Hepatocyte (in vitro differentiated cells): Measurements from ENCODE around the gene POU6F2. TPM values are rescaled to one million over a fixed set of nuclear protein-coding genes. Genes with fewer than 3 reads are reported as not detected.

ENCODE experiments used
- DNase-seq: peaks from one replicate; pipeline ENCODE4 v3.0.0-alpha.2; 2016; ENCODE audit warnings: low spot score
- H2AFZ ChIP-seq: fragments of 200-600 bp; sonication (generic); 2 replicates; pipeline ENCODE4 v1.6.0; 2016; ENCODE audit warnings: antibody characterized with exemption, mild to moderate bottlenecking
- H3K27ac ChIP-seq: fragments of 200-600 bp; sonication (generic); 2 replicates; pipeline ENCODE4 v1.5.1; 2016; ENCODE audit warnings: mild to moderate bottlenecking
- H3K27me3 ChIP-seq: fragments of 200-600 bp; sonication (generic); 2 replicates; pipeline ENCODE4 v1.6.1; 2016
- H3K36me3 ChIP-seq: fragments of 200-600 bp; sonication (generic); replicated peaks from 2 replicates; pipeline ENCODE4 v1.5.1; 2016; ENCODE audit warnings: low read depth; ENCODE audit not compliant: insufficient read depth
- H3K4me1 ChIP-seq: fragments of 200-600 bp; sonication (generic); 2 replicates; pipeline ENCODE4 v1.5.1; 2016; ENCODE audit warnings: mild to moderate bottlenecking, moderate library complexity; ENCODE audit not compliant: insufficient read depth
- H3K4me2 ChIP-seq: fragments of 200-600 bp; sonication (generic); 2 replicates; pipeline ENCODE4 v1.6.0; 2016
- H3K4me3 ChIP-seq: fragments of 200-600 bp; sonication (generic); 2 replicates; pipeline ENCODE4 v1.5.1; 2016; ENCODE audit warnings: mild to moderate bottlenecking
- H3K79me2 ChIP-seq: fragments of 200-600 bp; sonication (generic); 2 replicates; pipeline ENCODE4 v1.6.0; 2017; ENCODE audit warnings: mild to moderate bottlenecking
- H3K9me2 ChIP-seq: fragments of 200-600 bp; sonication (generic); replicated peaks from 2 replicates; pipeline ENCODE4 v1.6.0; 2017; ENCODE audit warnings: mild to moderate bottlenecking; ENCODE audit not compliant: insufficient read depth
- H3K9me3 ChIP-seq: fragments of 200-600 bp; sonication (generic); 2 replicates; pipeline ENCODE4 v1.5.1; 2016; ENCODE audit warnings: low read depth, mild to moderate bottlenecking
- H4K20me1 ChIP-seq: fragments of 200-600 bp; sonication (generic); 2 replicates; pipeline ENCODE4 v1.6.0; 2016; ENCODE audit warnings: mild to moderate bottlenecking; ENCODE audit not compliant: insufficient read depth, poor library complexity, severe bottlenecking
- CTCF ChIP-seq: fragments of 200-600 bp; sonication (generic); IDR thresholded peaks from 2 replicates; pipeline ENCODE4 v1.5.1; 2016; ENCODE audit warnings: antibody characterized with exemption, mild to moderate bottlenecking; ENCODE audit not compliant: poor library complexity
- EZH2 ChIP-seq: fragments of 200-600 bp; sonication (generic); IDR thresholded peaks from 2 replicates; pipeline ENCODE4 v1.6.1; 2016; ENCODE audit warnings: antibody characterized with exemption, mild to moderate bottlenecking, borderline replicate concordance
- EZH2phosphoT487 ChIP-seq: fragments of 200-600 bp; sonication (generic); IDR thresholded peaks from one replicate; pipeline ENCODE4 v1.6.1; 2018; ENCODE audit warnings: antibody characterized with exemption, mild to moderate bottlenecking, low read depth, moderate library complexity; ENCODE audit not compliant: unreplicated experiment, severe bottlenecking
- WGBS: methylation state at CpG from one replicate; pipeline ENCODE4 v1.1.6; 2016; ENCODE audit warnings: low lambda C conversion rate; ENCODE audit errors: missing lambda C conversion rate; 5-methylcytosine and 5-hydroxymethylcytosine counted together
- polyA plus RNA-seq: library from polyadenylated mRNA; unstranded; fragments of >200 nt; fragmentation: Nextera tagmentation; extraction: Ambion mirVana; gene quantifications from 2 replicates; pipeline ENCODE4 v1.2.1, GENCODE V29; 2016
- total RNA-seq: library from RNA; depleted of rRNA; stranded (reverse); fragments of >200 nt; gene quantifications from 2 replicates; pipeline ENCODE4 v1.2.3, GENCODE V29; 2014

POU6F2 gene
- total and polyA plus RNA-seq, 2 experiments from 2014 or later: 0.67 to 1.4 TPM

GRCh38 chr7:39317107-39317506 is 339.4 kb downstream of the POU6F2 start:
- 68% methylated on average over 5 of the region's 5 CpGs for WGBS
- H3K4me3 ChIP-seq: no peak overlapping the region
- no peaks in the 10 kb centered on the region for H3K79me2 ChIP-seq
- no peak overlapping the region for H2AFZ ChIP-seq
- H4K20me1 ChIP-seq: no peaks in the 10 kb centered on the region
- H3K36me3 ChIP-seq: no peaks in the 10 kb centered on the region
- H3K9me3 ChIP-seq: no peaks in the 10 kb centered on the region
- no peak overlapping the region for H3K27ac ChIP-seq
- TF ChIP-seq EZH2: no peak
- TF ChIP-seq CTCF: no peak
- no peak for TF ChIP-seq EZH2phosphoT487
- H3K4me2 ChIP-seq: no peak overlapping the region
- no peak for DNase-seq
- no peaks in the 10 kb centered on the region for H3K27me3 ChIP-seq
- H3K9me2 ChIP-seq: no peaks in the 10 kb centered on the region
- H3K4me1 ChIP-seq: no peaks in the 10 kb centered on the region

GRCh38 chr7:39317896-39318295 is 340.2 kb downstream of the POU6F2 start:
- no peak overlapping the region for H3K4me2 ChIP-seq
- WGBS: 80% methylated on average over 5 of the region's 5 CpGs
- H3K9me3 ChIP-seq: no peaks in the 10 kb centered on the region
- H3K9me2 ChIP-seq: no peaks in the 10 kb centered on the region
- no peak overlapping the region for H3K27ac ChIP-seq
- no peak overlapping the region for H2AFZ ChIP-seq
- no peak overlapping the region for H3K4me3 ChIP-seq
- H3K79me2 ChIP-seq: no peaks in the 10 kb centered on the region
- H4K20me1 ChIP-seq: no peaks in the 10 kb centered on the region
- no peaks in the 10 kb centered on the region for H3K27me3 ChIP-seq
- H3K4me1 ChIP-seq: no peaks in the 10 kb centered on the region
- H3K36me3 ChIP-seq: no peaks in the 10 kb centered on the region
- no peak for DNase-seq
- no peak for TF ChIP-seq EZH2phosphoT487
- TF ChIP-seq EZH2: no peak
- no peak for TF ChIP-seq CTCF

- Histone ChIP-seq H3K27me3 (no peaks in the 10 kb centered on the region), H3K36me3 (no peaks in the 10 kb centered on the region), H3K27ac (no peak overlapping the region), H4K20me1 (no peaks in the 10 kb centered on the region), H3K79me2 (no peaks in the 10 kb centered on the region), H3K9me3 (no peaks in the 10 kb centered on the region), H3K9me2 (no peaks in the 10 kb centered on the region), H3K4me1 (no peaks in the 10 kb centered on the region), H3K4me3 (no peak overlapping the region), H2AFZ (no peak overlapping the region), H3K4me2 (no peak overlapping the region)
- DNase-seq: no peak
- TF ChIP-seq CTCF (no peak), EZH2phosphoT487 (no peak), EZH2 (no peak)
- 62% methylated on average over 3 of the region's 3 CpGs for WGBS
Measured at GRCh38 chr7:39321245-39321644, 343.5 kb downstream of the POU6F2 start.

- Histone ChIP-seq H3K4me1 (no peaks in the 10 kb centered on the region), H4K20me1 (no peaks in the 10 kb centered on the region), H3K27ac (no peak overlapping the region), H3K4me3 (no peak overlapping the region), H3K9me2 (no peaks in the 10 kb centered on the region), H3K36me3 (no peaks in the 10 kb centered on the region), H2AFZ (no peak overlapping the region), H3K79me2 (no peaks in the 10 kb centered on the region), H3K9me3 (no peaks in the 10 kb centered on the region), H3K27me3 (no peaks in the 10 kb centered on the region), H3K4me2 (no peak overlapping the region)
- no peak for DNase-seq
- TF ChIP-seq CTCF (no peak), EZH2phosphoT487 (no peak), EZH2 (no peak)
- WGBS: 87% methylated on average over 8 of the region's 8 CpGs
Measured at GRCh38 chr7:39321909-39322498, 344.3 kb downstream of the POU6F2 start.
